ENCODE data around the gene ZNF792. TPM values are rescaled to one million over a fixed set of nuclear protein-coding genes. Genes with fewer than 3 reads are reported as not detected.

ZNF792 gene
- 10.4 TPM for total RNA-seq

DNA sequence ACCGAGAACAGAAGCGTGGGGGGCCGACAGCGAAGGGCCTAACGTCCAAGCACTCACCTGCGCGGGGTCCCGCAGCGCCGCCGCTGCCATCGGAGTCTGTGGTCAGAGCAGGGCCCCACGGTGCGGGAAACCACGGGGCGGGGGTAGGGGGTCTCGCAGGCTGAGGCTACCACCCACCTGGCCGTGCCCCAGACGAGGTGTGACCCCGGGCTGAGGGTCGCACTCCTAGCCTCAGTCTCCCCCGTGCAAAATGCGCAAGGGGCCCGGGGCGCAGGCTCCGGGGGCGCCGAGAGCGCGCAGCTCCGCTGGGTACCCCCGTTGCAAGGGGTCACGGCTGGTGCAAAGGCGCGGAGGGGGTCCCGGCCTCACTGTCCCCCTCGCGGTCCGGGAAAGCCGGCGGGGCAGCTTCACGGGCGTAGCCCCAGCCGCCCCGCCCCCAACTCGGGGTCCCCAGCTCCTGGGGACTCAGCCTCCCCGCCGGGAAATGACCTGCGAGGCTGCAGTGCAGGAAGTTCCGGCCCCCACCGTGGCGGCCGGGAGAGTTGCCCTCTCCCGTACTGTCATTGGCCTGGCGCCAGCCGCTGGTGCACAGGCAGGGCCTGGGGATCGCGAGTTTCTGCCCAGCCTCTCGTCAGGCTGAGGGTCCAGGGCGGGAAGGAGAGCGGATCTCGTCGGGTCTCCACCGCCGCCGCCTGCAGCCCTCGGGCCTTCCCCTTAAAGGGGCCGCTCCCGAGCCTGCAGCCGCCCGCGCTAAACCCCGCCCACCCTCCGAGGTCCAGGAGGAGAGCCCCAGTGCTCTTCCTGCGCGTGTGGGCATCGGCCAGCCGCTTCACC lies at the start of gene ZNF792:
Gene ZNF792 (minus strand): TSS at position 657 of the 834 bp plus-strand sequence. CDS start 567 bp downstream, at position 90.
- DNase-seq (ENCODE audit: low spot score in 2 of 2) = peak in 1 of 2 donors; percentile 78
- Histone ChIP-seq H3K27me3 (no peaks in the 10 kb centered on the region), H3K9me3 (peaks cover 5 to 22% of the 10 kb centered on the region in 2 donors), H3K36me3 (peaks cover 13 to 23% of the 10 kb centered on the region in 2 donors), H3K27ac (peak within 1 kb of the TSS; percentile 9 to 43), H3K4me3 (peak within 1 kb of the TSS; percentile 82 to 94), H3K4me1 (peaks cover 4 to 9% of the 10 kb centered on the region in 2 donors)
- TF ChIP-seq, protein P1, sequence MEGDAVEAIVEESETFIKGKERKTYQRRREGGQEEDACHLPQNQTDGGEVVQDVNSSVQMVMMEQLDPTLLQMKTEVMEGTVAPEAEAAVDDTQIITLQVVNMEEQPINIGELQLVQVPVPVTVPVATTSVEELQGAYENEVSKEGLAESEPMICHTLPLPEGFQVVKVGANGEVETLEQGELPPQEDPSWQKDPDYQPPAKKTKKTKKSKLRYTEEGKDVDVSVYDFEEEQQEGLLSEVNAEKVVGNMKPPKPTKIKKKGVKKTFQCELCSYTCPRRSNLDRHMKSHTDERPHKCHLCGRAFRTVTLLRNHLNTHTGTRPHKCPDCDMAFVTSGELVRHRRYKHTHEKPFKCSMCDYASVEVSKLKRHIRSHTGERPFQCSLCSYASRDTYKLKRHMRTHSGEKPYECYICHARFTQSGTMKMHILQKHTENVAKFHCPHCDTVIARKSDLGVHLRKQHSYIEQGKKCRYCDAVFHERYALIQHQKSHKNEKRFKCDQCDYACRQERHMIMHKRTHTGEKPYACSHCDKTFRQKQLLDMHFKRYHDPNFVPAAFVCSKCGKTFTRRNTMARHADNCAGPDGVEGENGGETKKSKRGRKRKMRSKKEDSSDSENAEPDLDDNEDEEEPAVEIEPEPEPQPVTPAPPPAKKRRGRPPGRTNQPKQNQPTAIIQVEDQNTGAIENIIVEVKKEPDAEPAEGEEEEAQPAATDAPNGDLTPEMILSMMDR (IDR thresholded peaks at IDR 0.05) = no peak
- intact Hi-C loops (cut with DNase I) = no loop called here

- H3K27ac ChIP-seq = no peak overlapping the region
- H3K36me3 ChIP-seq = peaks cover 66 to 77% of the 10 kb centered on the region in 2 donors
- no peaks in the 10 kb centered on the region for H3K9me3 ChIP-seq
- intact Hi-C loops (cut with DNase I) = loop anchor here (1.0 kb wide), 1 partner anchor 40 kb away; no protein-coding TSS in a partner anchor
- H3K4me3 ChIP-seq = no peak overlapping the region
- peaks cover 0 to 4% of the 10 kb centered on the region in 2 donors for H3K4me1 ChIP-seq
- TF ChIP-seq, protein P1 (IDR thresholded peaks at IDR 0.05) = peak; percentile 89 to 99 (median 98)
- no peaks in the 10 kb centered on the region for H3K27me3 ChIP-seq
- peak in 1 of 2 donors; percentile 86 for DNase-seq (ENCODE audit: low spot score in 2 of 2)
These were observed 49.2 kb upstream of the ZNF792 start for GRCh38 chr19:35013041-35013819.

DNA sequence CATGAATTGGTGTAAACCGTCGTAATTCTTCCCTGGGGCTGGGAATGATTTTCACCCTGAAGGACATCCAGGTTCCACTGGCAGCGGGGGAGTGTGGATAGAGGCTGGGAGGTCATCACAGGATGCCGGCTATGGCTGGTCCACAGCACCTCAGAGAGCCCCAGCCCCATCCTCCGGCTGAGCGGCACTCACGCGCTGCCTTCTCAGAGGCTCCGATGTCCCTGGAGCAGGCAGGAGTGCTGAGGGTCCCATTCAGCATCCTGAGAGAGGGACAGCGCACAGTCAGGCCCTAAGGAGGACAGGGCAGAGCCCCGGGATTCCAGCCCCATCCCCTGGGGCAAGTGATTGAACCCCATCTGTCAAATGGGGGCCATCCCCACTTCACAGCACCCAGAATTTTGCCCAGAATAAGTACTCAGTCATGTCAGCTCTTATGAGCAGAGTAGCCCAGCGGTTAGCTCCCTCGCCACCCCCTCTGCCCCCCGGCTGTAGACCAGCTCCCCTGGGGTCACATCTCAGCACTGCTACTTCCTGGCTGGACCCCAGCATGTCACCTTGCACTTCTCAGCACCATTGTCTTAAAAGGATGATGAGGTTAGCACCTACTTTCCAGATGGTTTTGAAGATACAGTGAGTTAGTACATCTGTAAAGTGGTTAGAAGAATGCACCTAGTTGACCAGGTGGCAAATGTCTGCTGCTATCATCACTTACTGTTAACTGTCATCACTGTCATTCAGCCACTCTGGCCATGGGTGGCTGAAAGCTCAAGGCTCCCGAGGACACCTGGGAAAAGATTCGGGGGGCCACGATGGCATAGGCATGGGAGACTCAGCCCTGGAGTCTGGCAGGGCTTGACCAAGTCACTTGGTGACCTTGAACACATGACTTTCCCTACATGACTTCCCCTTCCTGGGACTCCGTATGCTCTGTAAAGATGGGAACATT lies 48.0 kb upstream of the ZNF792 start:
- Histone ChIP-seq H3K27me3 (no peaks in the 10 kb centered on the region), H3K27ac (peak overlapping the region in 1 of 2 donors; percentile 15), H3K36me3 (peaks cover 54 to 65% of the 10 kb centered on the region in 2 donors), H3K4me3 (no peak overlapping the region), H3K9me3 (no peaks in the 10 kb centered on the region), H3K4me1 (peaks cover 0 to 4% of the 10 kb centered on the region in 2 donors)
- DNase-seq (ENCODE audit: low spot score in 2 of 2) = no peak
- intact Hi-C loops (cut with DNase I) = no loop called here
- TF ChIP-seq, protein P1 (IDR thresholded peaks at IDR 0.05) = no peak

DNA sequence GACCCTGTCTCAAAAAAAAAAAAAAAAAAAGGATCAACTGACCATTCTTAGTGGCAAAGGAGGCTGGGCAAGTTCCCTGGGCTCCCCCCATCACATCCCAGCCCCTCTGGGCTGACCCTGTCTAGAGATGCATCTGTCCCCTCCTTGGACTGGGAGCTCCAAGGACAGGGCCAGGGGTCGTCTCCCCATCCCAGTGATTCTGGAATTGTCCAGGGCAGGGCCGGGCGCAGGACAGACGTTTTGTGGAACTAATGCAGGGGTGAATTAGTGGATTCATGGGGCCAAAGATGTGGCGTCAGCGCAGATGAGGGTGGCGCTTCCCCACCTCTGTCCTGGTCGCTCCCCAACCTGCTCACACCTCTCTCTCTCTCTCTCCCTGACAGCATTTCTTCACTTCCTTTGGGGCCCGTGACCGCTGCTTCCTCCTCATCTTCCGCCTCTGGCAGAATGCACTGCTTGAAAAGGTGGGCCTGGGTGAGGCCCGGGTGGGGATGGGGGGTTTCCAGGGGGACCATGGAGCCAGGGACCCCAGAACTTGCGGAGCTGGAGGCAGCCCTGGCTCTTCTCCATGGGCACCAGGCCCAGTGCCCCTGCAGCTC lies 47.2 kb upstream of the ZNF792 start:
- peaks cover 0 to 4% of the 10 kb centered on the region in 2 donors for H3K4me1 ChIP-seq
- H3K27ac ChIP-seq = no peak overlapping the region
- peaks cover 48 to 57% of the 10 kb centered on the region in 2 donors for H3K36me3 ChIP-seq
- intact Hi-C loops (cut with DNase I) = no loop called here
- TF ChIP-seq, protein P1 (IDR thresholded peaks at IDR 0.05) = no peak
- H3K27me3 ChIP-seq = no peaks in the 10 kb centered on the region
- no peak overlapping the region for H3K4me3 ChIP-seq
- H3K9me3 ChIP-seq = no peaks in the 10 kb centered on the region
- no peak for DNase-seq (ENCODE audit: low spot score in 2 of 2)
